Superior temporal gyrus (tissue), 1 donor: Measurements from ENCODE around the gene SLX4IP.

Experiments used
- DNase-seq: peaks from one replicate; pipeline ENCODE4 v3.0.0-alpha.2; 2016; ENCODE audit errors: extremely low spot score

Gene SLX4IP

DNA sequence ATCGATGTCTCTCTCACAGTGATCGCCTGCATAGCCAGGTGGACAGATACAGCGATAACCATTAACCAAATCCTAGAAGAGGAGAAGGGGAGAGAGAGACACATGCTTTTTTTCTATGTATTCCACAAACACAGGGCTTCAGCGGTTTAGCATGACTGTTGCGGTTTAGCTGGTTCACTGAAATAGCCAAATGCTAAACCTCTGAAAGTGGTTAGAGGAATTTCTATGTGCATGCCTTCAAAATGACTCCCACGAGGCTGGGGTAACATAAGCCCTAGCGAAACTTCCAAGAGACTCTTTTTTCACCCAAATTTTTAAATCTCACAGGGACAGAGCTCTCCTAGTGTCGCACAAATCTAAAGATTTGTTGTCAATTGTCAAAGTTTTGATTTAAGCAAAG is 213.5 kb downstream of the SLX4IP start:
- no peak for DNase-seq

DNA sequence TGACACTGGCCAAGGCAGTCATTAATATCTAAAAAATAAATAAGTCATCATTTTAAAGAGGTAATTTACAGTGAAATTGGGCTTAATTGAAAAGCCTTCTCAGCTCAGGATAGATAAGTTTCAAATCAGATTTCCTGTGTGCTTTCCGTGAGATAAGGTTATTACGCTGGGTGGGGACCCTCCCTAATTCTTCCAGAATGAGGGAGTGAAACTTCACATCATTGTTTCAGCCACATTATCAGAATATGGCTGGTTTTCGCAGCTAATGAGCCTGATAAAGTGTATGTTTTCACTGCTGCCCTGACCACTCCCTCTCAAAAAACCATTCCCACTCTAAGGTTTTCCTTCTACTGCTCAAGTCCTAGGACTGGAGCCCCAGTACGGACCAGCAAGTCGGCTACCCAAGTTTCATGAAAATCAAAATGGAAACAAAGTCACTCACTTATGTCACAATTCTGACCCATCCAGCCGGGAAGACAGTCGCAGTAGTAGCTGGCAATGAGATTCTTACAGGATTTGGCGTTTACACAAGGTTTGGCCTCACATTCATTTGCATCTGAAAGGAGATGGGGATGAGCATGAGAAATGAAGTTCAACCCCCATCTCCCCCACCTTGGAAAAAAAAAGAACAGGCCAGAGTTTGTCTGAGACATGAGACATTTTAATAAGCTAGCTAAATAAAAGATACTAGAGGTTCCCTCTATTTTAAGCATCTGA is 214.1 kb downstream of the SLX4IP start:
- no peak for DNase-seq

DNA sequence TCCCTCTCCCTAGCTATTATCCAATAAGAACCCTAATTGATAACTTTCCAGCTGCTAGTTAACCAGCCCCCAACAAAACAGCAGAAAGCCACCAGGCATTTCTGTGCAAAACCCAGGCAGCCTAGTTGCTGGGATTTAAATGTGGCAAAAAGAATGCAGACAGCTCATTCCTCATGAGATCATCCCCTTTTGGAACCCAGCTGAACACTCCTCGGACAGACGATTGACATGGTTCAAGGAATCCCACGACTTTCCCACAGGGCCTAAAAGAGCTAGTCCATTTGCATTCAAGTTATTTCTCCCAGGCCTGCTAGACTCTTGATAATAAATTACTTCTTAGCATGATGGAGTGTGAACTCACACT is 214.7 kb downstream of the SLX4IP start:
- no peak for DNase-seq

DNA sequence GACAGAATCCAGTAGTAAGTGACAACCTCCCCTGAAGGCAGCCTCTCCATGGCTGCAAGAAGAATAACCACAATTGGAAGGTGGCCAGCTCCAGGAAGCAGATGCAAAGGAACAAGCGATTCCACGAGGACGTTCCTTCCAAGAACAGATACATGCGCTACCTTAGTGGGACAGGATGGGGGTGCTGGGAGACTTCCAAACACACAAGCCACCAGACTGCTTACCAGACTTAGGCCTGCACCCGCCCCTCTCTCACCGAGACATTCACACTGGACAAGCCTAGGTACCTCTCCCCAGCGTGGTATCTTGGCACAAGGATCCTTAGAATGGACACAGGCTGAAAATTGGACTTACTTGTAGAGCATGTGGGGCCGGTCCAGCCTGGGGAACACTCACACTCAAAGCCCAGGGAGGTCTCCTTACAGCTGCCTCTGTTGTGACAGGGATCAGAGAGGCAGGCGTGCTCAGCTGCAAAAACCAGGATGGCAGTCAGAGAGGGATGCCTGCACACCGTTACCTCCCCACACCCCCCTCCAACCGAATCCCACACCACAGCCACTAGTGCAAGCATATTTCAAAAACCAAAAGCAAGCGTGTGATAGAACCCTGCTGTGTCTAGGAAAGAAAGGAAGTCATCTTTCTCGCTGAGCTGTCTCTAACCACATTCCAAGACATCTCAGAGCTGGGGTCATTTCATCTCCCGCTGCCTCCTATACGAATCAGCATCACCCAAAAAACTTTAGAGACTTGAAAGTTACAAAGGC is 216.3 kb downstream of the SLX4IP start:
- no peak for DNase-seq

DNA sequence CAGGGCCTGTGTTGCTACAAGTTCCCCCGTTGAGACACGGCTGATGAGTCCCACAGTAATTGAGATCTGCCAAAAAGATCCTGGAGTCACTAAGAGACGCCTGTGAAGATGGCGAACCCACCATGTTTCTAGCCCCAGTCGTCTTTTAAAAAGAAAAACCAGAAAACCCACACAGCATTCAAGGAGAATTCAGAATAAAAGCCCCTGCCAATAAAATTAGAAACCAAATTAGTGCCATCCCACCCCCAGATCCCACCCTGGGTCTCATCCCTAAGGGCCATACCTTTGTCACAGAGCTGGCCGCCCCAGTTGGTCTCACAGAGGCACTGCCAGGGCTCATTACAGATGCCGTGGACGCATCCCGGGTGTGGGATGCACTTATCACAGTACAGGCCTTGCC is 217.1 kb downstream of the SLX4IP start:
- no peak for DNase-seq

DNA sequence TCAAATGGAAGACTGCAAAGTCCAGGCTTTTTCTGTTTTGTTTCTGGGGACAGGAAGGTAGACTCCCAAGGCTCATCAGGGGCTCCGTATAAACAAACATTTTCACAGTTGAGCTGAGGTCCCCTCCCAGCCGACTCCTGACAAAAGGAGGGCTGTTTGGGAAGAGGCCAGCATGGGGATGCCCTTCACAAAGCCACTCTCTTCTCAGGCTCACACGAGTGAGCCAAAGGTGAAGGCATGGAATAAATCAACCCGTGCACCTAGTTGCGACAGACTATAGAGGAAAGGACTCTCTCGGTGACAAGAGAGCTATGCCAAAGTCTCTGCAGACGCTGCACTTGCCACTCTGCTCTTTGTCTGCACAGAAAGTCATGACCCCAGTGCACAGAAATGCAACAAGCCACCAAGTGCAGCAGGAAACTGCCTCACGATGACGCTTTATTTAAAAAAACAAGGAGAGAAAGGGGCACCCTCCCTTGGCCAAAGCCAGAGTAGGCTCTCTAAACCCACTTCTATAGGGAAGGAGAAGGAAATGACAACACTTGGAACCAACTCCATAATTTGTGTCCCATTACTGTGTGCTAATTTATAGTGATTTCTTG is 217.7 kb downstream of the SLX4IP start:
- no peak for DNase-seq

DNA sequence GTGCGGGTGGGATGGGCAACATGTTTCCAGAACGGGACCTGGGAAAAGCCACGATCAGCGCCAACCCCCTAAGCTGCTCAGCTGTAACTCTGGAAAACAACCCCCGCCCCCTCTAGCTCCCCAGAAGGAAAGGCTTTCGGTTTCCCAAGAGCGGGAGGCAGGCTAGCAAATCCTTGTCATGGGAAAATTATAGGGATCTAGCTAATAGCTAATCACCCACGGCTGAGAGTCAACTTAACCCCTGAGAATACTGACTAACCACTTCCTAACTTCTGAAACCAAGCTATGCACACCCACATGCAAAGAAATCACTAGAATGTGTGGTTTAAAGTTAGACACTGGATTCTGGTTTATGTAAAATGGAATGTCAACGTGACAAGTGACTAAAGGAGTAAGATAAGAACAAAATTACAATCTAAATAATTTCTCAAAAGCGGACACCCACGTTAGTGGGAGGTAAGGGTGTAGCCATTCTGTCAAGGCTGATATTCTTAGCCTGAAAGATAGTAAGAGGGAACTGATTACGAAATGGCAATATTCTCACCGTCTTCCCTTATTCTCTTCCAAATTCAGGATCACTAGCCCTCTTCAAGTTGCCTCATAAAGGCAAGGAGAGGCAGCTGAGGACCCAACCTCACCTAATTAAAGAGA is 218.6 kb downstream of the SLX4IP start:
- DNase-seq: peak; percentile 33

DNA sequence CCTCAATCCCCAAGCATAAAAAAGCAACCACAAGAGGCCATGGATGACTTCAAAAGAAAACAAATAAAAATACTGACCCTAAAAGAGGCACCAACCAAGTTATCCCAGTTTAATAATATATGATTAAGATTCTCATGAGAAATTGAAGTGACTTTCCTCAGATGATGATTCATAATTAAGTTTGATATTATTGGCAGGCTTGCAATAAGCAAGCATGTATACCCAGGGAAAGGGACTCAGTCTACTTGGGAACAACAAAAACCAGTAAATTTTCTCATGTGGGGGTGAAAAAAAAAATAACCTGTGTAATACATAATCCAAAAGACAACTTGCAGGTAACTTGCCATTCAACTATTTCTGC is 219.1 kb downstream of the SLX4IP start:
- no peak for DNase-seq

DNA sequence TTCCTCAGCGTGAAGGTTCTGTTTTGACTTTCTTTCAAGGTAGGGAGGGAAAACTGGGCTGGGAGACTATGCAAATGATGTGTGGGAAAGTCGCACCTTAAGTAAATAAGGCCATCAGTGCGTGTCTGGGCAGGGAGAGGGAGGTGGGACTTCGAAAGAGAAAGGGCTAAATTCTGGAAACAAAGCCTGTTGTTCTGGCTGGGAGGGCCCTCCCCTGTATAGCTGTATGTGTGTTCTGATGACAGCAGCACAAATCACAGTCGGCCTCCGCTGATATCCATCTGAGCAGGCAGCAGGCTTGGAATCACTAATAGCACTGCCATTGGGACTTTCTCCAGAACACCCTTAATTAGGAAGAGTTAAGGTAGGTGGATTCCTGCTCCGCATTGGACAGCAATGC is 219.5 kb downstream of the SLX4IP start:
- DNase-seq: no peak

DNA sequence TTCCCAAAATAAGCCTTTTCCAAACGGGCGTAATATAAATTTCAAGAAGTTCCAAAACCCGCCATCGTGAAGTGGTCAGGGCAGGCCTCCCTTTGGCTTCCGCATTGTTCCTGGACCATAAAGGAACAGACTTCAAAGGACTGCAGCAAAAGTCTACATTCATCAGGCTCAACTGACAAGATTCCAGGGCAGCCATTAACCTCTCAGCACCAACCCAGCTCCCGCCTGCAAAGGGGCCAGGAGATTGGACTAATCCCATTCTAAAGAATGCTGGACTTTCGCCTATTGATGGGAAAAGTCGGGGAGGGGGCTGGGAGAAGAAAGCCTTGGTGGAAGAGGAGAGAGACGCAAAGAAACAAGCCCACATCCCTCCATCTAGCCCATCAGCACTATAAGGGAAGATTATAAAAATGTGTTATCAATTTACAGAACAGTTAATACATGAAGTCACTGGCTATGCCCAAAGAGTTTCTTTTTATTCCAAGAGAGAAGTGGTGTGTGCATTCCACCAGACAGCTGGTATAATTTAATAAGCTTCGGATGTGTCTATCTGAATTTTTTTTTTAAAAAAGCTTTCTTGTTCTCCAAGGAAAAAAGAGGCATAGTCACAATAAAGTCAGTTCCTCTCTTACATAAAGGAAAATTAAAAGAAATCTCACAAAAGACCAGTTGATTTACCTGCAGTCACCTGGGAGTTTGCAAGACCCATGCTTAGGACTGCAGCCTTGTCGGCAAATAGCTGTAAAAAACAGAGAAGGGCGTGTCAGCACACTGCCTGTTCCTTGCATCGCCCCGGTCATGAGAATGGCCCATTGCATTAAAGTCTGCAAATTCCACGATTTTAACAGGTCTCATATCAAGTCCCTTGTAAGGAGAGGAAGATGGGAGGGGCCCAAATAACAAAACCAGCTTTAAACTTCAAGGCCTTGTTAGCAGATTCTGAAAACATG is 220.9 kb downstream of the SLX4IP start:
- no peak for DNase-seq

DNA sequence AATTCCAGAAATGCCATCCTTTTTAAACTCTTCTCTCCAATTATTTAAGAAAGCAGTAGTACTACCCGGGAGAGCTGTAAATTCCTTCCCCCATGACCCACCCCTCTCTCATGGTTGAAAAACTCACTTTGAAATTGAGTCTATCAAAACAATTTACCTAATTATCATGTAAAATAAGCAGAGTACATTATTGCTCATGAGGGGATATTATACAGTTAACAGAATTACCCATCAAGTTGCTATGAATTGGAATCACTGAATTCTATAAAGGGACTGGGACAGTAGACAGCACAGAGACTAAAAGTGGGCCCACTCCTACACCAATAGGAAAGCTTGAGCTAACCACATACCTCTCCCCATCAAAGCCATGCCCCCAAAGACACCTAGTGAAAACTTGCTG is 222.3 kb downstream of the SLX4IP start:
- DNase-seq: no peak

DNA sequence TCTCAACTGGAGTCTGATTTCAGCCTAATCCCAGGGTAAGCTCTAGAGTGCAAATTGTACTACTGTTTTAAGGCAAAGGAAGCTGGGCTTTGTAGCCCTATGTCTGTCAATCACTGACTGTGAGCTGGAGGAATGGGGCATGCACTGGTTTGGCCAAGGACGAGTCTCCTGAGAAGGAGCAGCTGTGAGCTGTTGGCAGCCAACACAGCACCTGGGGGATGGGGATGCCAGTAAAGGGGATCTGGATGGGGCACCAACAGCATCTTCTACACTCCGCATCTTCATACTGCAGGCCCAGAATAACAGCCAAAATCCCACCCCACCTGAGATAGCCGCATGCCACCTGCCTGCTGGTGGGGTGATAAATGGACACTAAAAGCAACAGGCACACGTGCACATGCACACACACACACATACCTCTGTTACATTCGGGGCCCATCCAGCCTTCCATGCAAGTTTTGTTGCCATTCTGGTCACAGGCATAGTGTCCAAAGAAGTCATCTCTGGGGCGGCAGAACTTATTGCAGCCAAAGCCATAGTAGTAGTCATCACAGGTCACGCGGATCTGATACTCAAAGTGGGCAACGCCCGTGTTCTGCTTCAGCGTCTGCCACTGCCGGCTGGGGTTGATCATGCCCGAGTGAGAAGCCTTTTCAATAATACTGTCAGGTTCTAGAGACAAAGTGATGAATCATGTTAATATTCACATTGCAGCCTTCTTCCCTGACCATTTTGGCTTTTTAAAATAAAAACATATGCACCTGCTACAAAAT is 223.1 kb downstream of the SLX4IP start:
- no peak for DNase-seq

DNA sequence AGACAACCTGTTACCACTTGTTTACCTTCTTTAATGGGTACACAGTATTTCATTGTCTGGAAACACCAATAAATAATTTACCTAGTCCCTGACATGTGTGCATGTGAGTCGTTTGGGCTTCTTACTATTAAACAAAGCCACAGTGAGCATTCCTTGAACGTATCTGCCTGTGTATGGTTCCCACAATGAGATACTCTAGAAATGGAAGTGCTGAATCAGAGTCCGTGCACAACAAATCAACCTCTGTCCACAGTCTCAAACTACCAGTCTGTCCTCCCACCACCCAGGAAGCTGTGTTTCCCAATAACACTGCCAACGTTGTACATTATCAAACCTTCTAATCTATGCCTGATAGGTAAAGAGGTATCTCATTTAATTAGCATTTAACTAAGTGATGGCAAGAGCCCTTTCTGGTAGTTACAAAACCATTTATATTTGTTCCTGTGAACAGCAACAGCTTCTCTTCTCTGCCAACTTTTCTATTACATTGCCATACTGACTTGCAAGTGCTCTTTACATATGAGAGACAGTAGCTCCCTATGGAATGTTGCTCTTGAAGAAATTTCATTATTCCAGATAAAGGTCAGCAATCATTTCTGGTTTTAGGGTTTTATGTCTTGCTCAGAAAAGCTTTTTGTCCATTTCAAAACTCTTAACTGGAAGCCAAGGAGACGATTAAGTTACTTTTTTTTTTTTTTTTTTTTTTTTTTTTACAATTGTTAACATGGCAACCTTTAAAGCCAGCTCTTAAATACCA is 223.9 kb downstream of the SLX4IP start:
- no peak for DNase-seq

DNA sequence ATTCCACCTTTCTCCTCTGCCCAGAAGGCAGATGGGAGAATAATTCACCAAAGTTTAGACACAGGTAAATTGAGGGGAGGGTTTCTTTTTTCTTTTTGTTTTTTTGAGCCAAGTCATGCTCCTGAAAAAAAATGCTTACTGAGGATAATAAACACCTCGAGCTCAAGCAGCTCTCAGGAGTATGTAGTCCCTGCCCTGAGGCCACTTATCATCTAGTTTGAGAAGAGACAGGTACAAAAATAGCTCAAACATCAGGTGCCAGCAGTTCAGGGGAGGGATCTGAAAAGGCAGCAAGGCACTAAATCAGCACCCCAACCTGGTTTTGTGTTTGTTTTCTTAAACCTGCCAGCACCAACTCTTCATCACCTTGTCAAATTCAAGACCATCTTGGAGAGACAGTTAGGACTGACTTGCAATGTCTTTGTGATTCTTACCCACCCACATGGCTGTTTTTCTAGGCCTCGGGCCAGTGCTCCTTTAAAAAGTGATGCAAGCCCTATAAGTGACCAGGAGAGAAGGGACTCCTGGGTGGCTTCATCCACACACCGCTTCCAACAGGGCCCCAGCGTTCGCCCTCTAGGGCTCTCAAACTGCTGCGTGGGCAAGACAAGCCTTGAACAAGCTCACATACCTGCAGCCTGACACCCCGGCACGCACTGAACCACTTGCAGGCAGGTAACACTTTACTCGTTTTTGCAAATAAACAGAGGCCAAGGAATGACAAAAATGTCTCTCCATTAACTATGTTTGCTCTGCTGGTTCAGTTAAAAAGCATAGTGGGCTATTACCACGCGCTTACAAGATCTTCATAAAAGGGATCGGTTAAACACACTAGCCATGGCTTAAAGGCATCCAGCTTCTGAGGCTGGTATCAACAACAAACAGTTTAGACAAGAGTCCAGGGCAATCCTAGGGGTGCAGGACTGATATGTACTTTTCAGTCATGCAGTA is 224.8 kb downstream of the SLX4IP start:
- no peak for DNase-seq

DNA sequence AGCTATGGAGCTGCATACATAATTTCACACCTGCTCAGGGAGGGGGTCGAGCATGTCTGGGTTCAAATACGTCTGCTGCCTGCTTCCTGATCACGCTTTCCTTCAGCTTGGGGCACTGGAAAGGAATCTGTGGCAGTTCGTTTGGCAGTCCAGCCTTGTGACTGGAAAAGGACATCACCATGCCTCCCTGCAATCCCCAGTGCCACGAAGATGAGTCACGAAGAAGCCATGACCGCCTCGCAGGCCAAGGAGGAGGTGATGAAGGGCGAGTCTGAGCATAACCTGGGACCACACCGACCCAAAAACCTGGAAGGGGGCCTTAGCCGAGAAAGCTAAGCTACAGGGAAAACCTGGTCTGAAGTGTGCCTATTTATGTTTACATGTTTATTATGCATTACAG is 225.6 kb downstream of the SLX4IP start:
- DNase-seq: no peak

DNA sequence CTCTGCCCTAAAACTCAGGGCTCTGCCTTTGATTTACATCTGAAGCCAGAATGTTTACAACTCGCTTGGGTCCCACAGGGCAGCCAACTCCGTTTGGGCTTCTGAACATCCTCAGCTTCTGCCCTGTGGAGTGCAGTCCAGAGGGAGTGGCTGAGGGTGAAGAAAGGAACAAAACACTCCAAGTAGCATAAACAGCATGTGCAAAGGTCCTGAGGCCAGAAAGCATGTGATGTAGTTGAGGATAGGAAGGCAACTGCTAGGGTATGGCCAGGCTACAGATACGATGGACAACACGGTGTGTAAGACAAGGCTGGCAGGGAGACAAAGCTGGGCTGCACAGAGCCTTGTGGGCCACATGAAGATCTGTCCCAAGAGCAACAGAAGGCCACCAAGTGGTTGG is 226.2 kb downstream of the SLX4IP start:
- no peak for DNase-seq

DNA sequence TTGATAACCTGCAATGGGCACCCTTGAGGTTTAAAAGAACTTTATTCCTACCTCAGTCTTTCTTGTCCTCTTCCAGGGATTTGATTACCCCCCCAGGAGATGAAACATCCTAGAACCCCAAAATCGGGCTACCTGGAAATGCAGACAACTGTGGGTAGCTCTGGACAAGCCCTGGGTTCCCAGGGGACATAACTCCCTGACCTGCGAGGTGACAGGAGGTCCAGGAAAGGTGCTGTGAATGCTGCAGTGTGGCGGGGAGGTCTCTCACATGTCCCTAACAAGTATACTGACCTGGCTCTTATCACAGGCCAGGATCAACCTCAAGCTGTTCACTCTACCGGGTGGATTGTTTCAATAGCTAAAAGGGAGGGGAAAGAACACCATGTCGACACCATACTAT is 227.0 kb downstream of the SLX4IP start:
- no peak for DNase-seq

DNA sequence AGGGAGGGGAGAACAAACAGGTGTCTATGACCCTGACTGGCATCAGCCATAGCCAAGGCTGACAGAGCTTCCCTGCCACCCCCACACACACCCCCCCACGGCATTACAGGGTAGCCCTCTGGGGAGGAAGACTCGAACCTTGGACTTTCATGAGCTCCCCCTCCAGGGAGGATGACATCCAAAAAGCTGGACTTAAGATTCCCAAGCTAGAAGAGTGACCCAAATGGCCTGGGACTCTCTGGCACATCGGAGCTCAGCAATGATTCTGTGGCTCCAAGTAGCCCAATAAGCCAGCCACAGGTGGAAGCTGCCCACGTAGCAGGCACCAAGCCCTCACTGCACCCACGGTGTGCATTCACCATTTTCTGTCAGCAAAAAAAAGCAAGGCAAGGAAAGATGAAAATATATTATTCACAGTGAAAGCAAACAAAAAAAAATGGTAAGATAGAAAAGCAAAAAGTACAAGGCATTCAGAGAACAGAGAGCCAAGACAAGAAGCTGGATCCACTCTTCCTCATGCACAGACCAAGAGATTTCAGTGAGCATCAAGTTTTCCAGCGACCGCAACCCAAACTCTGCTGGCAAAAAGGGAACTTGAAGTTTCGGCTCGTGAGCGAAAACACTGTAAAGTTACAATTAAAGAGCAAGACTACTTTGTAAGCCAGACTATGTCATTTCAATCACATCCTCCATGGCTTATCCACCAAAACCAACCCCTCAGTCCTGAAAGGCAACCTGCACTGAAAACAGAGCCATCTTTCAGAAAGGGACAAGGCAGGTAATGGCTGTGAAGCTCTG is 227.8 kb downstream of the SLX4IP start:
- no peak for DNase-seq
